Activated T-helper 1 cell treated with anti-CD3 and anti-CD28 coated beads, Interleukin-12 subunit alpha, Interleukin-12 subunit beta, Interleukin-2, Interleukin-4 antibody, amounts not matched to agents 30 ng/mL and 10 ng/mL and 1 ng/mL, durations not matched to agents 14 hours and 24 hours and 36 hours (primary cell): ENCODE results near the gene MTFR2. TPM values are rescaled to one million over a fixed set of nuclear protein-coding genes. Genes with fewer than 3 reads are reported as not detected.
"Not testable (repeated sequence)": the region's sequence is repeated elsewhere in the genome, so short reads cannot be mapped to it uniquely, and the experiment has no call there.

Source experiments
- DNase-seq: peaks from one replicate; pipeline ENCODE4 v3.0.0; 2021; ENCODE audit warnings: low spot score
- H3K27ac Mint-ChIP-seq: one replicate; pipeline ENCODE4 v1.8.0; 2021; ENCODE audit warnings: mild to moderate bottlenecking, mixed read lengths
- H3K27me3 Mint-ChIP-seq: one replicate; pipeline ENCODE4 v1.8.0; 2022; ENCODE audit warnings: mild to moderate bottlenecking, moderate library complexity, mixed read lengths; ENCODE audit not compliant: insufficient read depth
- H3K36me3 Mint-ChIP-seq: one replicate; pipeline ENCODE4 v1.8.0; 2021; ENCODE audit warnings: low read depth, mixed read lengths
- H3K4me1 Mint-ChIP-seq: one replicate; pipeline ENCODE4 v1.8.0; 2021; ENCODE audit warnings: low read depth, mixed read lengths
- H3K4me3 Mint-ChIP-seq: one replicate; pipeline ENCODE4 v1.8.0; 2021; ENCODE audit warnings: mild to moderate bottlenecking, moderate library complexity, mixed read lengths
- H3K9me3 Mint-ChIP-seq: one replicate; pipeline ENCODE4 v1.8.0; 2021; ENCODE audit warnings: mixed read lengths
- intact Hi-C: fragments of 100-400 bp; cut with micrococcal nuclease; formaldehyde crosslinking; loops from one replicate; pipeline ENCODE4 v1.15.1; 2024
- total RNA-seq: library from RNA; stranded (reverse); gene quantifications from 2 replicates; pipeline ENCODE4 v1.2.3, GENCODE V29; 2022

The MTFR2 gene
- total RNA-seq, 1 donor from 2014 or later = 23.3 TPM

DNA sequence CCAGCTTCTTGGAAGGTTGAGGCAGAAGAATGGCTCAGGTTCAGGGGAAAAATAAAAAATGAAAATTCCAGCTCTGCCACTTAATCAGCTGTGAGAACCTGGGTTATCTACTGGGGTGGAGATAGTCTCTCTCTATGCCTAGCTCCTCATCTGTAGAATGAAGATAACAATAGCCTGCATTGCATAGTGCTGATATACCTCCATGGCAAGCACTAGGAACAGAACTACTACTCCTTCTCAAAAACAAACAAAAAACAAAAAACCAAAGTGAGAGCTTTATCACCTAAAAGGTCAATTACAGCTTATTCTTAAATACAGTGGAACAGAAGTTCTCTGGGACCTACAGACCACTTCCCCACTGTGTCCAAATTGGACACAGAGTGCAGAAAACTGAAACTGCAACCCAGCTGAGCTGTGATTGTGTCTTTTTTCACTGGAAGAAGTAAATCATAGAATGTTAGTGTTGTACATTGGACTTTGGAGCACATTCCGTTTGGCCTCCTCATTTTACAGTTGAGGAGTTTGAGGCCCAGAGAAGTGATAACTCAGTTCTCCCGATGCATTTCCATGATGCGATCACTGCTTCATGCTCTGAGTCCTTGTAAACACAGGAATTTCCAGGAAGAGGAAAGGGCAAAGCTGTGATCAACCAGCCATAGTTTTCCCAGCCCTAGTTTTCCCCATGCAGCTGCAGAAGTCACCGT, 23.3 kb downstream of the MTFR2 start:
- Mint-ChIP-seq H3K4me1 (peaks cover 27% of the 10 kb centered on the region), H3K4me3 (peak overlapping the region; percentile 0), H3K9me3 (peaks cover 9% of the 10 kb centered on the region), H3K36me3 (peaks cover 16% of the 10 kb centered on the region), H3K27ac (peak overlapping the region; percentile 7), H3K27me3 (no peaks in the 10 kb centered on the region)
- no peak for DNase-seq
- intact Hi-C loops = loop anchor here (1.0 to 10.0 kb wide), 10 partner anchors 195 to 776 kb away; partner anchors contain the start of gene PDE7B

DNA sequence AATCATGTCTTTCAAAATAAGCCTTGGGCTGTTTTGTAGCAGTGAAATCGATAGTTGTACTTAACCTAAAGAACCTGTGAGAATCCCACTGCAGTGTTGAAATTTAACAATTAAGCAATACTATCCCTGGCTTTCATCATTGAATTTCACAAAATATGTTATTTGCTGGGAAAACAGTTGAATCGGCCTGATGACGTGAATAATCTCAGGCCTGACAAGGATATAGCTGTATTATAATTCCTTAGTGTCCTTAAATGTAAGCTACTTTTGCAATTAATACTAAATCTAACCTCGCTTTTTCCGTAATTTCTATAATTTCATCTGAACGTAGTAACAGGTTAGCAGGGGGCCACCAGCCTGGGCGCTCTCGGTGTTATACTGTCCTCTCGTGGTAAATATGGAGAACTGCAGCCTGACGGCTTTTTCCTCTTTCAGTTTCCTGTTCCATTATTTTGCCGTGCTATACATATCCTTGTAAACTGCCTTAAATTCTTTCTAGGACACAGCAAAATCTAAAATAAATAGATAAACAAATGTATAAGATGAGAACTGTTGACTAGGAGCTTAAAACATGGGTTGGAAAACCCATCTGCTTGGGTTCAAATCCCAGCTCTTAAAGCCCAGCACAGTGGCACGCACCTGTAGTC, 24.0 kb downstream of the MTFR2 start:
- H3K27me3 Mint-ChIP-seq = no peaks in the 10 kb centered on the region
- H3K9me3 Mint-ChIP-seq = peaks cover 11% of the 10 kb centered on the region
- peak; percentile 35 for DNase-seq
- H3K27ac Mint-ChIP-seq = peak overlapping the region; percentile 25
- H3K36me3 Mint-ChIP-seq = peaks cover 16% of the 10 kb centered on the region
- intact Hi-C loops = loop anchor here (1.0 to 10.0 kb wide), 10 partner anchors 194 to 775 kb away; partner anchors contain the start of gene PDE7B
- peak overlapping the region; percentile 0 for H3K4me3 Mint-ChIP-seq
- H3K4me1 Mint-ChIP-seq = peaks cover 27% of the 10 kb centered on the region

- no peak overlapping the region for H3K27ac Mint-ChIP-seq
- intact Hi-C loops = loop anchor here (5.0 to 10.0 kb wide), 2 partner anchors 371 to 648 kb away; partner anchors contain the start of gene PDE7B
These were observed 24.6 kb downstream of the MTFR2 start for GRCh38 chr6:136225496-136225895.

DNA sequence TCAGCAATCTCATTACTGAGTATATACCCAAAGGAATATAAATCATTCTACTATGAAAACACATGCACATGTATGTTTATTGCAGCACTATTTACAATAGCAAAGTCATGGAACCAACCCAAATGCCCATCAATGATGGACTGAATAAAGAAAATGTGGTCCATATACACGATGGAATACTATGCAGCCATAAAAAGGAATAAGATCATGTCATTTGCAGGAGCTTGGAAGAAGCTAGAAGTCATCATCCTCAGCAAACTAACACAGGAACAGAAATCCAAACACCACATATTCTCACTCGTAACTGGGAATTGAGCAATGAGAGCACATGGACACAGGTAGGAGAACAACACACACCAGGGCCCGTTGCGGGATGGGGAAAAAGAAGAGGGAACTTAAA, 25.1 kb downstream of the MTFR2 start:
- H3K4me1 Mint-ChIP-seq = peaks cover 19% of the 10 kb centered on the region
- DNase-seq, H3K4me3 Mint-ChIP-seq, H3K36me3 Mint-ChIP-seq, H3K27me3 Mint-ChIP-seq, H3K27ac Mint-ChIP-seq: not testable (repeated sequence)
- H3K9me3 Mint-ChIP-seq = peaks cover 21% of the 10 kb centered on the region
- intact Hi-C loops = loop anchor here (5.0 to 10.0 kb wide), 2 partner anchors 370 to 648 kb away; partner anchors contain the start of gene PDE7B

More at GRCh38 chr6:136225496-136225895, 24.6 kb downstream of the MTFR2 start:
- no peak overlapping the region for H3K4me3 Mint-ChIP-seq
- H3K9me3 Mint-ChIP-seq = peaks cover 16% of the 10 kb centered on the region
- H3K4me1 Mint-ChIP-seq = peaks cover 22% of the 10 kb centered on the region
- H3K36me3 Mint-ChIP-seq = peaks cover 11% of the 10 kb centered on the region
- H3K27me3 Mint-ChIP-seq = no peaks in the 10 kb centered on the region
- DNase-seq = no peak

GRCh38 chr6:136216503-136217401, 33.4 kb downstream of the MTFR2 start:
- Mint-ChIP-seq H3K4me3 (no peak overlapping the region), H3K9me3 (peaks cover 13% of the 10 kb centered on the region), H3K27ac (no peak overlapping the region), H3K4me1 (no peaks in the 10 kb centered on the region), H3K36me3 (no peaks in the 10 kb centered on the region), H3K27me3 (peaks cover 6% of the 10 kb centered on the region)
- no peak for DNase-seq
- intact Hi-C loops = no loop called here

- no peak overlapping the region for H3K27ac Mint-ChIP-seq
- H3K36me3 Mint-ChIP-seq = no peaks in the 10 kb centered on the region
- H3K4me3 Mint-ChIP-seq = no peak overlapping the region
- intact Hi-C loops = no loop called here
- H3K9me3 Mint-ChIP-seq = no peaks in the 10 kb centered on the region
- peaks cover 6% of the 10 kb centered on the region for H3K27me3 Mint-ChIP-seq
- no peaks in the 10 kb centered on the region for H3K4me1 Mint-ChIP-seq
- DNase-seq = no peak
These were observed 36.3 kb downstream of the MTFR2 start for GRCh38 chr6:136213853-136214252.

GRCh38 chr6:136213012-136213539, 37.0 kb downstream of the MTFR2 start:
- no peaks in the 10 kb centered on the region for H3K9me3 Mint-ChIP-seq

GRCh38 chr6:136212608-136213007, 37.5 kb downstream of the MTFR2 start:
- Mint-ChIP-seq H3K4me3 (no peak overlapping the region), H3K9me3 (no peaks in the 10 kb centered on the region), H3K27ac (no peak overlapping the region), H3K36me3 (no peaks in the 10 kb centered on the region), H3K27me3 (peaks cover 6% of the 10 kb centered on the region), H3K4me1 (no peaks in the 10 kb centered on the region)
- intact Hi-C loops = no loop called here
- no peak for DNase-seq

More at GRCh38 chr6:136213012-136213539, 37.0 kb downstream of the MTFR2 start:
- Mint-ChIP-seq H3K4me3 (no peak overlapping the region), H3K4me1 (no peaks in the 10 kb centered on the region), H3K27me3 (peaks cover 8% of the 10 kb centered on the region), H3K36me3 (no peaks in the 10 kb centered on the region), H3K27ac (no peak overlapping the region)
- no peak for DNase-seq
- intact Hi-C loops = no loop called here

- DNase-seq = no peak
- Mint-ChIP-seq H3K4me1 (no peaks in the 10 kb centered on the region), H3K36me3 (no peaks in the 10 kb centered on the region), H3K9me3 (no peaks in the 10 kb centered on the region), H3K4me3 (no peak overlapping the region), H3K27me3 (peaks cover 8% of the 10 kb centered on the region), H3K27ac (no peak overlapping the region)
- intact Hi-C loops = no loop called here
These were observed 39.5 kb downstream of the MTFR2 start for GRCh38 chr6:136210398-136211165.

DNA sequence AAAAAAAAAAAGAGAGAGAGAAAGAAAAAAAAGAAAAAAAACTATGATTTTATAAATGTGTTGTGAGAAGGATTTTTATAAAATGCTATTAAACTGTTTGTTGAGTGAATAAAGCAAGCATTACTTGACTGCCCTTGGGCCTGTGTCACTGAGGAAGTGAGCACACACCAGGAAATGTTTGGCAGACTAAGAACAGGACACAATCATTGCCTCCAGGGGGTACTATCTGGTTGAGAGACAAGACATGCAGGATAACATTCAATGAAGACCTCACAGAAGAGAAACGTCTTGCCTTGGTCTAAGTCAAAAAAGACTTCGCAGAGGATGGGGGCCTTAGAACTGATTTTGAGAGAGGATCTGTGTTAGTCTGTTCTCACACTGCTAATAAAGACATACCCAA, 40.6 kb downstream of the MTFR2 start:
- no peaks in the 10 kb centered on the region for H3K36me3 Mint-ChIP-seq
- H3K27me3 Mint-ChIP-seq = peaks cover 8% of the 10 kb centered on the region
- DNase-seq = no peak
- H3K4me1 Mint-ChIP-seq = no peaks in the 10 kb centered on the region
- H3K27ac Mint-ChIP-seq = no peak overlapping the region
- intact Hi-C loops = no loop called here
- no peak overlapping the region for H3K4me3 Mint-ChIP-seq
- no peaks in the 10 kb centered on the region for H3K9me3 Mint-ChIP-seq

DNA sequence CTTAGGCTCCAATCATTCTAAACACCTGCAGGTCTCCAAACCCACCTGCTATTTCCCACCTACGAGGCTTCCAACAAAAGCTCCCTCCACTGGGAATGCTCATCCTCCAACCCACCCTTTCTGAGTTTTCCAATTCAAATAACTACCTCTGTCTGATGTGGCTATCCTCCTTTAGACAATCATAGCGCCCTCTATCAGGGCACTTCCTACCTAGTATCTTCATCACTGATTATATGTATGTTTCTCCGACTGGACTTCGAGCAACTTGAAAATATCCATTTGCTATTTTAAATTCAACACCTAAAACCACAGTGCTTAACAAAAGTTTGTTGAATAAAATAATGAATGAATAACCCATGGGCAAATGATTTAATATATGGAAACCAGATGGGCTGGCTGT, 41.3 kb downstream of the MTFR2 start:
- no peak overlapping the region for H3K27ac Mint-ChIP-seq
- H3K4me1 Mint-ChIP-seq = no peaks in the 10 kb centered on the region
- no peak for DNase-seq
- H3K27me3 Mint-ChIP-seq = peaks cover 8% of the 10 kb centered on the region
- H3K36me3 Mint-ChIP-seq = no peaks in the 10 kb centered on the region
- intact Hi-C loops = no loop called here
- H3K4me3 Mint-ChIP-seq = no peak overlapping the region
- H3K9me3 Mint-ChIP-seq = no peaks in the 10 kb centered on the region

- no peak overlapping the region for H3K4me3 Mint-ChIP-seq
- no peak for DNase-seq
- no peaks in the 10 kb centered on the region for H3K36me3 Mint-ChIP-seq
- no peak overlapping the region for H3K27ac Mint-ChIP-seq
- no peaks in the 10 kb centered on the region for H3K4me1 Mint-ChIP-seq
- peaks cover 4% of the 10 kb centered on the region for H3K27me3 Mint-ChIP-seq
- no peaks in the 10 kb centered on the region for H3K9me3 Mint-ChIP-seq
- intact Hi-C loops = no loop called here
These were observed 48.4 kb downstream of the MTFR2 start for GRCh38 chr6:136201732-136202131.
